Measurements from ENCODE around the gene DAPK1.

Gene DAPK1

GRCh38 chr9:87648606-87649005, 150.9 kb downstream of the DAPK1 start:
- H3K4me3 ChIP-seq (replicated peaks; ENCODE audit: low read depth, low read length): no peak overlapping the region
- no peak for TF ChIP-seq CTCF (IDR thresholded peaks at IDR 0.05; ENCODE audit: low read depth, low read length, missing control alignments)
- DNase-seq (ENCODE audit: extremely low read depth, low read depth): no peak

GRCh38 chr9:87650611-87651295, 153.1 kb downstream of the DAPK1 start:
- no peak overlapping the region for H3K4me3 ChIP-seq (replicated peaks; ENCODE audit: low read depth, low read length)
- no peak for DNase-seq (ENCODE audit: extremely low read depth, low read depth)
- no peak for TF ChIP-seq CTCF (IDR thresholded peaks at IDR 0.05; ENCODE audit: low read depth, low read length, missing control alignments)

- DNase-seq (ENCODE audit: extremely low read depth, low read depth): no peak
- TF ChIP-seq CTCF (IDR thresholded peaks at IDR 0.05; ENCODE audit: low read depth, low read length, missing control alignments): no peak
Measured at GRCh38 chr9:87651431-87651830, 153.8 kb downstream of the DAPK1 start.

GRCh38 chr9:87653941-87654340, 156.3 kb downstream of the DAPK1 start:
- DNase-seq (ENCODE audit: extremely low read depth, low read depth): no peak
- no peak for TF ChIP-seq CTCF (IDR thresholded peaks at IDR 0.05; ENCODE audit: low read depth, low read length, missing control alignments)
- no peak overlapping the region for H3K4me3 ChIP-seq (replicated peaks; ENCODE audit: low read depth, low read length)

More at GRCh38 chr9:87651431-87651830, 153.8 kb downstream of the DAPK1 start:
- no peak overlapping the region for H3K4me3 ChIP-seq (replicated peaks; ENCODE audit: low read depth, low read length)

GRCh38 chr9:87655731-87656130, 158.1 kb downstream of the DAPK1 start:
- H3K4me3 ChIP-seq (replicated peaks; ENCODE audit: low read depth, low read length): no peak overlapping the region
- no peak for DNase-seq (ENCODE audit: extremely low read depth, low read depth)
- no peak for TF ChIP-seq CTCF (IDR thresholded peaks at IDR 0.05; ENCODE audit: low read depth, low read length, missing control alignments)

DNA sequence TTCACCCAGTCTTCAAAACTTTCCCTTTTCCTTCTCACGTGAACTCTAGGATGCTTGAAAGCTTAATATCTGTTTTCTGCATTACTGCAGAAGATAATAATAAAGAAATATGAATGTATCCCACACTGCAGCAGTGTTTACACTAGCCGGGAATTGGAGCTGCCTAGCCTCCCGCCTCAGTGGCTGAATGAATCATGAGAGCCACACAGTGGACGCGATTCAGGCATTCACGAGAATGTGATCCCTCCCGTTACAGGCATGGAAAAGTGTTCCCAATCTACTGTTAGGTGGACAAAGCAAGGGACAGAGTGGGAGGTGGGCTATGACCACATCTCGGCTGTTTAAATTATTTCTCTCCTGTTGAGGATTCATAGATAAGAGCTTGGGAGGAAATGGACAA, 158.8 kb downstream of the DAPK1 start:
- TF ChIP-seq CTCF (IDR thresholded peaks at IDR 0.05; ENCODE audit: low read depth, low read length, missing control alignments): no peak
- DNase-seq (ENCODE audit: extremely low read depth, low read depth): no peak
- H3K4me3 ChIP-seq (replicated peaks; ENCODE audit: low read depth, low read length): no peak overlapping the region

DNA sequence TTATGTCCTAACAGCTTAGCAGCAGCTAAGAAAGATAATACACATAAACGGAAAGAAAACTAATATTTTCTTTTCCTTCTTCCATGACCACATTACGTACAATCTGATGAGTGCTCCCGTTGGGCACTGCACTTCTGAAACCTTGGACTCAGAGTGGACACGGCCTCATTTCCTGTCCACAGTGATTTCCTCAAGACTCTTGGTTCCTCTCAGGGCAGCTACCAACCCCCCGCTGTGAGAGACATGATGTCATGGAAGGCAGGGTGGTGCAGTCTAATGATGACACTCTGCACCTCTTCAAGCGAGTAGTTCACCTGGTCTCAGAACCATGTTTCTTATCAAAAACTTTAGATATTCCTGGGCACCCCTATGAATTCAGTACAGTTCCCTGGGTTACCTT, 159.5 kb downstream of the DAPK1 start:
- H3K4me3 ChIP-seq (replicated peaks; ENCODE audit: low read depth, low read length): no peak overlapping the region
- no peak for DNase-seq (ENCODE audit: extremely low read depth, low read depth)
- TF ChIP-seq CTCF (IDR thresholded peaks at IDR 0.05; ENCODE audit: low read depth, low read length, missing control alignments): no peak

All from HFF-Myc (cell line).